ENCODE results near the gene BRI3. TPM values are rescaled to one million over a fixed set of nuclear protein-coding genes. Genes with fewer than 3 reads are reported as not detected.

The BRI3 gene
- total RNA-seq, 2 experiments from 2014 or later = 44.9 to 47.6 TPM

DNA sequence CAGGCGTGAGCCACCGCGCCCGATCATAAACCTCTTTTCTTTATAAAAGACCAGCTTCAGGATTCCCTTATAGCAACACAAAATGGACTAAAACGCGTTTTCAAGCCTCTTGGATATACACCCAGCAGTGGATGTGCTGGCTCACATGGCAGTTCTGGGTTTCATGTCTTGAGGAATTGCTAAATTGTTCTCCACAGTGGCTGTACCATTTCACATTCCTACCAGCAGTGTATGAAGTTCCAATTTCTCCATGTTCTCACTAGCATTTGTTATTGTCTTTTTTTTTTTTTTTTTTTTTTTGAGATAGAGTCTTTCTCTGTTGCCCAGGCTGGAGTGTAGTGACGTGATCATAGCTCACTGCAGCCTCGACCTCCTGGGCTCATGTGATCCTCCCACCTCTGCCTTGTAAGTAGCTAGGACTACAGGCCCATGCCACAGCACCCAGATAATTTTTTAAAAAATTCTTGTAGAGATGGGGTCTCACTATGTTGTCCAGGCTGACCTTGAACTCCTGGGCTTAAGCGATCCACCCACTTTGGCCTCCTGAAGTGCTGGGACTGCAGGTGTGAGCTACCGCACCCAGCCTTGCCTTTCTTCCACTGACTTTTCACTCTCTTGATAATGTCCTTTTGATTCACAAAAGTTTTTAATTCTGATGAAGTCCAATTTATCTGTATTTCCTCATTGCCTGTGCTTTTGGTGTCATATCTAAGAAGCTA lies 46.9 kb upstream of the BRI3 start:
- no peak overlapping the region for H3K27ac Mint-ChIP-seq
- intact Hi-C loops (cut with micrococcal nuclease) = no loop called here
- CTCF ChIA-PET = no interaction called here

GRCh38 chr7:98235901-98236300 lies 45.6 kb upstream of the BRI3 start:
- H3K4me1 Mint-ChIP-seq (ENCODE audit: low read depth) = no peaks in the 10 kb centered on the region
- intact Hi-C loops (cut with micrococcal nuclease) = no loop called here
- ATAC-seq (no peak), DNase-seq (no peak)
- no peaks in the 10 kb centered on the region for H3K27me3 Mint-ChIP-seq
- no peak overlapping the region for H3K4me3 Mint-ChIP-seq
- no peaks in the 10 kb centered on the region for H3K9me3 Mint-ChIP-seq
- ChIA-PET POLR2A (interaction anchor here (0.6 kb wide), 1 partner anchor 395 kb away, joined by 3 read pairs; no protein-coding TSS in a partner anchor), CTCF (no interaction called here)
- no peak for TF ChIP-seq CTCF (IDR thresholded peaks at IDR 0.05)
- H3K27ac Mint-ChIP-seq = no peak overlapping the region
- peaks cover 14% of the 10 kb centered on the region for H3K36me3 Mint-ChIP-seq (ENCODE audit: low read depth)

More for the DNA sequence above, 46.9 kb upstream of the BRI3 start:
- peaks cover 8% of the 10 kb centered on the region for H3K36me3 Mint-ChIP-seq (ENCODE audit: low read depth)
- no peaks in the 10 kb centered on the region for H3K4me1 Mint-ChIP-seq (ENCODE audit: low read depth)
- H3K9me3 Mint-ChIP-seq = no peaks in the 10 kb centered on the region
- no peaks in the 10 kb centered on the region for H3K27me3 Mint-ChIP-seq
- DNase-seq = no peak
- H3K4me3 Mint-ChIP-seq = no peak overlapping the region
- POLR2A ChIA-PET = no interaction called here
- no peak for ATAC-seq
- no peak for TF ChIP-seq CTCF (IDR thresholded peaks at IDR 0.05)

DNA sequence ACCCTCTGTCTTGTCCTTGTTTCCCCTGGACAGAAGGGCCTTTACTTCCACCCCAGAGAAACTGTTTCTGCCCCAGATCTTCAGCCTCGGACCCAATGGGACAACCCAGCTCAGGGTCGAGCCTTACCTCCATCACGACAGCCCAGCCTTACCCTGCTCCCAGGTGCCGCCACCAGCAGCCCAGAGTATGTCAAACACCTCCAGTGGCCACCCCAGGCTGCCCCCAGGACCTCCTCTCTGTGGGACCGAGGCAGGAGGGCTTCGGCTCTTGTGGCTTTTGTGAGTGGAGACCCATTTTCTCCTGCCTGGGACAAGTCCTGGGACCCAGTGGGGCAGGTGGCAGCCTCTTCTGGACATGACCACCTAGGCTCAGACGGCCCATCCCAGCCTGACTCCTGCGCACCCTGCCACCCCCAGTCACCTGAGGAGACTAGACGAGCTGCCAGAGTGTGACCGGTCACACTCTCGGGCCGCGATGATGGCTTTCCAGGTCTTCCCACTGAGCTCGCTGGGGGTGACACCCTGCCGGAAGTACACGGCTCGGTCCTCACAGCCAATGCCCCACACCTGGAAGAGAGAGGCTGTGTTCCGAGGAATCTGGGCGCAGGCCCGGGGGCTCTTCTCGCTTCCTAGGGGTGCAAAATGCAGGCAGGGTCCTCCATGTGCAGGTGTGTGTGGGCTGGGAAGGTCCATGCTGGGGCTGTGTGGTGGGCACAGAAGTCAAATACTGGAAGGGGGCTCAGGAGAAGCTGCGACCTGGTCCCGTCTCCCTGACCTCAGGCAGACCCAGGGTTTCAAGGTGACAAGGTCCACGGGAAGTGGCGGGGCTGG lies 44.9 kb upstream of the BRI3 start:
- peaks cover 14% of the 10 kb centered on the region for H3K36me3 Mint-ChIP-seq (ENCODE audit: low read depth)
- no peaks in the 10 kb centered on the region for H3K4me1 Mint-ChIP-seq (ENCODE audit: low read depth)
- ChIA-PET POLR2A (no interaction called here), CTCF (no interaction called here)
- no peaks in the 10 kb centered on the region for H3K9me3 Mint-ChIP-seq
- no peaks in the 10 kb centered on the region for H3K27me3 Mint-ChIP-seq
- no peak for DNase-seq
- TF ChIP-seq CTCF (IDR thresholded peaks at IDR 0.05) = no peak
- ATAC-seq = no peak
- no peak overlapping the region for H3K4me3 Mint-ChIP-seq
- intact Hi-C loops (cut with micrococcal nuclease) = no loop called here
- no peak overlapping the region for H3K27ac Mint-ChIP-seq

DNA sequence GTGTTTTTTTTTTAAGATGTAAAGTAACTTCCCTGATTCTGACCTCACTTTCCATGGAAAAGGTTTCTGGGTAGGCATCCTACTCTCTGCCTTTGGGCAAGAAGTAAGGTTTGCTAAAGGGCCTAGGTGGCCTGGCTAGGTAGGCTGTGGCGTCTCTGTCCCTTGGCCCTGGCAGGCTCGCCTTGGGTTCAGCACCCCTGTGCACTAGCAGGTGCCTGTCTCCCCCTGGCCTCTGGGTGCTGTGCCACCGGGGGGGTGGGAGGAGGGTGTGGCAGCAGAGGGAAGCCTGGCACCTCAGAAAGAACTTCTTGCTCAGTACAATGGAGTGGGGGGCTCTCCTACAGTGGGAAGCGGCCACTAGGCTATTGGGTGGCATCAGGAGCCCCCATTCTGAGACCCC lies 43.4 kb upstream of the BRI3 start:
- ATAC-seq (no peak), DNase-seq (no peak)
- intact Hi-C loops (cut with micrococcal nuclease) = no loop called here
- POLR2A ChIA-PET = interaction anchor here (1.1 kb wide), 1 partner anchor 10 kb away, joined by 3 read pairs; no protein-coding TSS in a partner anchor
- Mint-ChIP-seq H3K9me3 (no peaks in the 10 kb centered on the region), H3K4me3 (no peak overlapping the region), H3K36me3 (ENCODE audit: low read depth) (peaks cover 14% of the 10 kb centered on the region), H3K27me3 (no peaks in the 10 kb centered on the region), H3K4me1 (ENCODE audit: low read depth) (no peaks in the 10 kb centered on the region), H3K27ac (no peak overlapping the region)
- no peak for TF ChIP-seq CTCF (IDR thresholded peaks at IDR 0.05)
- CTCF ChIA-PET = no interaction called here

DNA sequence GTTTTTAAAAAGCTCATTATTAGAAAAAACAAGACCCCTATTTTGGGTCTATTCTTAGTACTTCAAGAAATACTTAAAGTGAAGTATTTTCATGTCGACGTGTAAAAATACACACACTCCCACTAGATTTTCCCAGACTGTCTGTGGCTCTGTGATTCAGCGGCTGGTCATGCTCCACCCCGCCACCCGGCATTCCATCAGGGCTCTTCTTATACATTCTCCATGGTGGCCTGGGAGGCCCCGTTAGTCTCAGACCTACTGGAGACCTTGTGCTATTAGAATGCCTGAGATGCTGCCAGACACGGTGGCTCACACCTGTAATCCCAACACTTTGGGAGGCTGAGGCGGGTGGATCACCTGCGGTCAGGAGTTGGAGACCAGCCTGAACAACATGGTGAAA lies 42.5 kb upstream of the BRI3 start:
- Mint-ChIP-seq H3K4me1 (ENCODE audit: low read depth) (no peaks in the 10 kb centered on the region), H3K4me3 (no peak overlapping the region), H3K27me3 (no peaks in the 10 kb centered on the region), H3K27ac (no peak overlapping the region), H3K9me3 (no peaks in the 10 kb centered on the region), H3K36me3 (ENCODE audit: low read depth) (peaks cover 14% of the 10 kb centered on the region)
- intact Hi-C loops (cut with micrococcal nuclease) = no loop called here
- ATAC-seq = no peak
- CTCF ChIA-PET = interaction anchor here (1.5 kb wide), 1 partner anchor 217 kb away, joined by 4 read pairs; no protein-coding TSS in a partner anchor
- TF ChIP-seq CTCF (IDR thresholded peaks at IDR 0.05) = no peak
- no peak for DNase-seq
- POLR2A ChIA-PET = interaction anchor here (1.1 kb wide), 1 partner anchor 11 kb away, joined by 3 read pairs; no protein-coding TSS in a partner anchor

Measured in activated CD8-positive, alpha-beta T cell treated with anti-CD3 and anti-CD28 coated beads for 36 hours (primary cell).